GM19025 (cell line): Measurements from ENCODE around the gene ELF1.
"Not testable (repeated sequence)": the region's sequence is repeated elsewhere in the genome, so short reads cannot be mapped to it uniquely, and the experiment has no call there.

ENCODE experiments used
- ATAC-seq: cut with Tn5 transposase; IDR thresholded peaks from one replicate; pipeline ENCODE4 v1.9.1; 2021; ENCODE audit warnings: mild to moderate bottlenecking, low read depth, moderate library complexity; ENCODE audit not compliant: unreplicated experiment

Gene ELF1

GRCh38 chr13:41048640-41049039 lies 29.5 kb upstream of the ELF1 start:
- ATAC-seq: no peak

- not testable (repeated sequence) for ATAC-seq
These were observed 23.3 kb upstream of the ELF1 start for GRCh38 chr13:41042419-41042818.

GRCh38 chr13:41040584-41041334 lies 21.6 kb upstream of the ELF1 start:
- ATAC-seq: no peak

GRCh38 chr13:41039746-41040145 lies 20.6 kb upstream of the ELF1 start:
- no peak for ATAC-seq

- not testable (repeated sequence) for ATAC-seq
These were observed 17.4 kb upstream of the ELF1 start for GRCh38 chr13:41036557-41036956.

- ATAC-seq: no peak
These were observed 15.8 kb upstream of the ELF1 start for GRCh38 chr13:41034881-41035280.

GRCh38 chr13:41034382-41034781 lies 15.3 kb upstream of the ELF1 start:
- ATAC-seq: no peak

GRCh38 chr13:41032691-41033376 lies 13.7 kb upstream of the ELF1 start:
- ATAC-seq: no peak

- no peak for ATAC-seq
These were observed 10.5 kb upstream of the ELF1 start for GRCh38 chr13:41029629-41030028.

GRCh38 chr13:41028051-41028450 lies 8.9 kb upstream of the ELF1 start:
- ATAC-seq: no peak

GRCh38 chr13:41026788-41027187 lies 7.7 kb upstream of the ELF1 start:
- ATAC-seq: no peak

- ATAC-seq: no peak
These were observed 6.4 kb upstream of the ELF1 start for GRCh38 chr13:41025518-41025917.

GRCh38 chr13:41019578-41020347 lies 647 bp upstream of the ELF1 start:
- no peak for ATAC-seq

- ATAC-seq: no peak
These were observed 541 bp downstream of the ELF1 start for GRCh38 chr13:41018602-41018948.

GRCh38 chr13:41017817-41018601 lies 1.1 kb downstream of the ELF1 start:
- no peak for ATAC-seq

- no peak for ATAC-seq
These were observed 2.0 kb downstream of the ELF1 start for GRCh38 chr13:41017159-41017558.

GRCh38 chr13:41015920-41016319 lies 3.2 kb downstream of the ELF1 start:
- ATAC-seq: no peak

GRCh38 chr13:41013835-41014234 lies 5.3 kb downstream of the ELF1 start:
- ATAC-seq: no peak

- no peak for ATAC-seq
These were observed 6.6 kb downstream of the ELF1 start for GRCh38 chr13:41012536-41012935.

- no peak for ATAC-seq
These were observed 7.6 kb downstream of the ELF1 start for GRCh38 chr13:41011382-41011956.
